ENCODE data around the gene BDKRB1.

GRCh38 chr14:96267916-96268315, 11.9 kb downstream of the BDKRB1 start:
- TF ChIP-seq SIN3A (IDR thresholded peaks at IDR 0.05; ENCODE audit: borderline replicate concordance, insufficient read depth, low read length): no peak
- no peak for TF ChIP-seq REST (IDR thresholded peaks at IDR 0.05; ENCODE audit: insufficient read depth in 1 of 2, low read depth in 2 of 2, low read length in 2 of 2)
- no peak for TF ChIP-seq FOXP2 (optimal IDR thresholded peaks at IDR 0.05; ENCODE audit: borderline replicate concordance, extremely low read depth, extremely low read length, insufficient read depth)
- TF ChIP-seq POLR2AphosphoS5 (IDR thresholded peaks at IDR 0.05; ENCODE audit: low read depth, low read length): no peak
- no peak for TF ChIP-seq TAF1 (IDR thresholded peaks at IDR 0.05; ENCODE audit: borderline replicate concordance, insufficient read depth, low read length)

All from PFSK-1 (cell line).